Posterior cingulate gyrus (tissue), 11 donors: ENCODE results near the gene ALK.

ENCODE experiments used
- DNase-seq, 10 donors: peaks; one replicate each; pipeline versions ENCODE4 v3.0.0 to v3.0.0-alpha.2; 2020 to 2021; ENCODE audit warnings: mixed read lengths in 3 of 10
- intact Hi-C: fragments of 100-400 bp; cut with DNase I; formaldehyde crosslinking; loops from one replicate; pipeline ENCODE4 v1.15.1; 2023

Gene ALK

DNA sequence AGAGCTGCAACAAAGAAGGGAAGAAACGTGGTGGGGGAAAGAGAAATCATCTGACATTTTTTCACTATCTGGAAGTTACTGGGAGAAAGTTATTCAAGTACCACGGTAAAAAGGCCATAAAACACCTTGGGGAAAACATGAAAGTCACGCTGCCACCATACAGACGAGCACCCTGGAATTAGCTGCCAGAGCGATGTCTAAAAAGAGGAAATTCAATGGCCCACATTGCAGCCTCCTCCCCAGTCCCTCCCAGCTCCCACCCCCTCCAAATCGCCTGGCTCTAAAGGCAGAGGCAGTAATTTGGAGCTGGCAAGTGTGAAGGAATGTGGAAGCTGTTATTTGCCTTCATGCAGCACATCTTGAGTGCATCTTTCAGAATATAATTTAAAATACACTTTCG is 192.0 kb downstream of the ALK start:
- no peak for DNase-seq
- intact Hi-C loops = no loop called here

DNA sequence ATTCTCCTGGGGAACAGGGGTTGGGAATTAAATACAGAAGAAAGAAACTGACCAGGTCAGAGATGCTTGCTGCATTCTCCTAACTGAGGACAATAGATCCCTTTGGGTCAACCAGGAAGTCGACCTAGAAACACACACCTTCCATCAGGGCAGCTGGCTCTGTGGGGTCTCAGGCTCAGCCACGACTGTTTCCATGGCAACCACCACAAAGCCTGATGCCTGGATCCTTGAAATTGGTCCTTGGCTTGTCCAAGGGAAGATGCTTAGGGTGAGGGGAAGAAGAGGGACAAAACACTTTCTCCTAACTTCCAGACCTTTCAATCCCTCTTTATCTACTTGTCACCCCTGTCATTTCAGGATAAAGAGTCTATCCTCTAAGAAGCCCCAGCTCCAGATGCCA is 194.4 kb downstream of the ALK start:
- intact Hi-C loops = no loop called here
- DNase-seq = no peak

DNA sequence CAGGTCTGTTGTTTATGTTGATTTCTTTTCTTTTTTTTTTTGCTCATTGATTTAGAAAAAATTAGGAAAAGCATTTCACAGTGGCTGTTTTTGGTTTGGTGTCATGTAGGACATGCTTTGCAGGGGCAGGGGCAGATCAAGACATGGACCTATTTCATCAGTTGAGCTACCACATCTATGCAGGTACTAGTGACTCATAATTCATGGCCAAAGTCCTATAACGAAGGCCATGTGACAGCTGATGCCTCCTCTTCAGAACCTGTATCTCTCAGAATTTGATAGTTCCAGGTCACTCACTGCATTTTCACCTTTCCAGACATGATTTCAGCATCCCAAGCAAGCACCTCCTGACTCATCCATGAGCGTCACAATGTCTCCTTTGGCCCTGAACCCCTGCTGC is 195.8 kb downstream of the ALK start:
- intact Hi-C loops = no loop called here
- no peak for DNase-seq

DNA sequence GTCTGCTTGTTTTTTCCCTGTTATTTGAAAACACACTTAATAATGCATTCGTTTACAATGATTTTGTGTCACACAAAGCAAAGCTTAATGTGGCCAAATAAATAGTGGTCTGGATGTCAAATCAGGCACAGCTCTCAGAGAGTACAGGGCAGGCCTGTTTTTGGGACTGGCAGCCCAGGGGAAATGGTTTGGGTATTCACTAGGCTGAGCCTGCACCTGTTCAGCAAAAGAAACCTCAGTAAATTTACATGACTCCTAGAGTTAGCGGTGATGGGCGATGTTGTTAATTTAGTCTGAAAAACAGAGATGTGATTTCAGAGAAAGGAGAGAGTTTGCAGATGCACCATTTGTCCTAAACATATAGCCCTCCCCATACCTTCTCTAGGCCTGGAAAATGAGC is 197.1 kb downstream of the ALK start:
- intact Hi-C loops = no loop called here
- no peak for DNase-seq

DNA sequence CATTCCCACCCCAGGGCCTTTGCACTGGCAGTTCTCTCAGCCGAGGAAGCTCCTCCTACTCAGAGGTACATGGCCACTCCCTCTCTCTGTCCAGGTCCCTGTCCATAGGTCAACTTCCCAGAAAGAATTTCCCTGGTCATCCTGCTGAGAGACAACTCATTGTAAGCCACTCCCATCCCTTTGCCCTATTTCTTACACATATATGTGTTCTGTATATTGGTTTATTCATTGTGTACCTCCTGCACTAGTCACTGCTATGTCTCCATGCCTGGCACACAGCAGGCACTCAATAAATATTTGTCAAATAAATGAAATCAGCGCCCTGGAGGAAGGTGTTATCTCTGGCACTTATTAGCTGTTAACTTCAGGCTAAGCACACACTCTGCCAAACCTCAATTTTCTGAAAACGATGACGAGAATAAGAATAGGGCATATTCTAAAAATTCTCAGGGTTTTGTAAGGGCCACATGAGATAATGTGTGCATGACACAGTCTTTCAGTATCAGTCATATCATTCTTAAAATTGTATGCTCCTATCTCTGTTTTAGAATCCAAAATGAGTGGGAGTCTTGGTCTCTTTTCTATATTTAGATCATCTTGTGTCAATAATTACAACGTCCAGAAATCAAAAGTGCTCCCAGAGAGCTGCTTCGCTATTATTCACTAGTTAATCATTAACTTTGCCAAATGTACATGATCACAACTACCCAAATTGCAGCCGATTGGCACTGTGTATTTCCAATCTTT is 198.0 kb downstream of the ALK start:
- DNase-seq = no peak
- intact Hi-C loops = no loop called here

DNA sequence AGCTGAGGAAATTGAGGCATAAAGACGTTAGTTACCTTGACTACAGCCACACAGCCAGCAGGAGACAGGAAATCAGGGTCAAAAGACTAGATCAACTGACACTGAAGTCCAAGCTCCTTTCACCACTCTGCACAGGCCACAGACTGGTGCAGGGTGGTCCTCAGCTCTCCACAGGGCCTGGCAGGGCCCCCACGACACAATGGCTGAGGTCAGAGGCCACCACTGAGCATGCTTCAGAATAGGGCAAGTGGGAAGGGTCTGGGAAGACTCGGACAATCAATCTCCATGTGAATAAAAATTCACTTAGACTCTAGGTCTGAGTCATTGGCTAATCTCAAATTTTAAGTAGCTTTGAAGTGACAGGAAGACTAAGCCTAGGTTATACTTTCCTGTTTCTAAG is 201.7 kb downstream of the ALK start:
- intact Hi-C loops = no loop called here
- no peak for DNase-seq

DNA sequence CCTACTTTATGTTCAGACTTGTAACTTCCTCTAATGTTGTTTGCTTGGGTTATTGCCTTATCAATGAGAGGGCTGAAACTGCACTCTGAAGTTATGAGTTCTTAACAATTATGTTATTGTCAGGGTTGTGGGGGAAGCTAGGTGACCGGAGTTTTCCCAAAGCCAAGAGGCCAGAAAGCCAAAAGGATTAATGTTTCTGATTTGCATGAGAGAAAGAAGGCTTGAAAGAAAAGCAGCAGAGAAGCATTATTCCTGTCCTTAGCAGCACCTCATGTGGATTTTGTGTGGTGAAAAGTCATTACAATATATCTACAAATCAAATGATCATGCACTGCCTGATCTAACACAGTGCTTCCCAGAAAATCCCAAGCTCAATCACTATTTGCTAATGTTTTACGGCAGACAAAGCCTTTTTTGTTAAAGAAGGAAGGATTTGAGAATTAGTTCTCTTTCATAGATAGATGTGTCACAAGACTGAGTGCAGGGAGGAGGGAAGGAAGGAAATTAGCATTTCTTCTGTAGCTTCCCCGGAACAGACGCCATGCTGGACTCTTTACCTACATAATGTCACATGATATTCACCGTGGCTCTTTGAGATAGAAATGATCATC is 203.2 kb downstream of the ALK start:
- DNase-seq = no peak
- intact Hi-C loops = no loop called here

DNA sequence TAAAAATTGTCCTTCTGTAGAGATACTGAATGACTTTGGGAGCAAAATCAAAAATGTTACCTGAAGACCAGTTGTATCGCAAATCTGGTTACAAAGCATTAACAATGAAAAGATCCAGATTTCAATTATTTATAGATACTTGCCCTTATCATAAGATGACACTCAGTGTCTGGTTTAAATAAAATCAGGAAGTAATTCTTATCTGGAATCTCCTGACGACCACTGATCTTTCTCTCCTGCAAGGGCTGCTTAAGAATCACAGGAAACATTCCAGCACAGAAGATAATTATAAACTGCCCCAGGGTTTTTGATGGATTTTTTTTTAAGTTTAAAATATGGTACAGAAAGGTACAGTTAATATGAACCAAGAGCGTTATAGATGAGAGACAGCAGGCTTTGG is 205.7 kb downstream of the ALK start:
- no peak for DNase-seq
- intact Hi-C loops = no loop called here

DNA sequence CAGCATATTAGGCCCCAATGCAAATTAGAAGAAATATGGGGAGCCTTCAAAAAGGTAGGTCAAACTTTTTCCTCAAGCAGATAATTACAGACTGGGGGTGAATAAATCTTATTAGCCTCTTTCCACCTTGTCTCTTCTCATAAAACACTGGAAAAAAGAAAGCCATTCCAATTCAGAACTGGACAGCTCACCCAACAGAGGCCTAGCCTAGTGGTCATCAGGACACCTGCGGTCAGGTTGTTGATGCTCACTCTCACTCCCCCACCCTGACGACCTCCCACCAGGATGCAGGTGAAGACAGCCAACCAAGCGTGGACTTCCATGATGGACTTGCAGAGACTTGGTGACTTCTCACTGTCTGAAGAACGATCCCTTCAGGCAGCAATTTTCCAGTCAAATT is 207.1 kb downstream of the ALK start:
- intact Hi-C loops = no loop called here
- no peak for DNase-seq

DNA sequence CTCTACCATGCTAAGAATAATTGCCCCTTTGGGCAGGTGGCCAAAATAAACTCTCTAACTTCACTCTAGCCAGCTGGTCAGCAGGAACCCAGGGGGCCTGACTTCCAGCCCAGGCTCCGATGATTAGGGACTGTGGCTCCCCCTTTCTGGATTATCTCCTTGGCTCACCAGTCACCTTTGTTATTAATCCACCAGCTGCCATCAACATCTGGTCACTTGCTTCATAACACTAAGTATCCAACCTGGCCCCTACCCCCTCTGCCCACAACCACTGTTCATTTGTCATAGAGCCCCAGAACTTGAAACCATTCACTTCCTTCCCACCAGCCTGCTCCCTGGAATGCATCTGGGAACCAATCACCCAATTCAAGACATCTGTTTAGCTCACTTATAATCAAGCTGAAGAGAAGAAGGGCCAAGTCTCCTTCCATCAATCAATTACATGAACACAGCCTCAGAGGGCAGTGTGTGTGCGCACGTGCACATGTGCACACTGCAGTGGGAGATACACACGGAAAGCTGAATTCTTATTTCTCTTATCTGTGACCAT is 215.1 kb downstream of the ALK start:
- intact Hi-C loops = no loop called here
- DNase-seq = no peak

DNA sequence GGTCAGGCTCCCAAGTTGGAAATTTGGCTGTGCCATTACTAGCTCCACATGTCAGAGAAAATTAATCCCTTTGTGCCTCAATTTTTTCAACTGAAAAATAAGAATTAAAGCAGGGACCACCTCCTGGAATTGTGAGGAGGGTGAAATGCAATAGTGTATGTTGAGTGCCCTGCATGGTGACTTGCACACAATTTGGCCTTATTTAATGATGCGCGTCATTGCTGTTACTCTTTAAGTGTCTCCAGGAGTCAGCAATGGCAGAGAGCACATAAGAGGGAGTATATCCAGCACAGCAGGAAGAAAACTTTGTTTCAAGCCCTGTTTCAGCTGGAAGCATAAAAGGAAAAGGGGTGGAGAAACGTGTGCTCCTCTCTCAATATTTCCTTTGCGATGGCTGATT is 215.8 kb downstream of the ALK start:
- no peak for DNase-seq
- intact Hi-C loops = no loop called here

DNA sequence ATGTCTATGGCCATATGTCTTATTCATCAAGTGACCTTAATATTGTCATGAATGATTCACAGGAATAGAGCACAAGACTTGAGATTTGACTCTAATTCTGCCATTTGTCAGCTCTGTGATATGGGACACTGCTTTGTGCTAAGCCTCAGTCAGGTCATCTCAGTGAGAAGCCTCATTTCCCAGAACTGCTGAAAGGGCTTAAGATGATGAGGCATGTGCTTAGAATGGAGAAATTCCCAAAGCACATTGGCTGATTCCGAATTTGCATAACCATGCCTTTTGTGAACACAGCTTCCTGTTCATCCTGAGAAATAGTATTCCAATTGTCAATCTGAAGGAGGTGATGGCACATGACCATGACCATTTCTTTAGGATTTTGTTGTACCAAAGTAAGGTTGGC is 218.1 kb downstream of the ALK start:
- intact Hi-C loops = no loop called here
- DNase-seq = no peak

DNA sequence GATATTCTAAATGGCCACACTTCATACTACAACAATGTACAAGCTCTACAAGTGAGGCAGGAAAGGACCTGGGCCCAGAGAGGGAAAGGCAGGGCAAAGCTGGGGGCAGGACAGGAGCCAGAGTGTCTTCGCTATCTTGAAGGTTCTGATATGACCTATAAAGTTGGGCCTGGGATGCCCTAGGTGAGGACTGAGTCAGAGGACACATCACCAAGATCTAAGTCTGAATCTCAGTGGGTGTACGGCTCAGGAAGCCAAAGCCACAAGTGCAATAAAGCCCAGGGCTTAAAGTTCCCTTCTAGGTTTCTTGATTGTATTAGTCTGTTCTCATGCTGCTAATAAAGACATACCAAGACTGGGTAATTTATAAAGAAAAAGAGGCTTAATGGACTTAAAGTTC is 219.1 kb downstream of the ALK start:
- no peak for DNase-seq
- intact Hi-C loops = no loop called here

DNA sequence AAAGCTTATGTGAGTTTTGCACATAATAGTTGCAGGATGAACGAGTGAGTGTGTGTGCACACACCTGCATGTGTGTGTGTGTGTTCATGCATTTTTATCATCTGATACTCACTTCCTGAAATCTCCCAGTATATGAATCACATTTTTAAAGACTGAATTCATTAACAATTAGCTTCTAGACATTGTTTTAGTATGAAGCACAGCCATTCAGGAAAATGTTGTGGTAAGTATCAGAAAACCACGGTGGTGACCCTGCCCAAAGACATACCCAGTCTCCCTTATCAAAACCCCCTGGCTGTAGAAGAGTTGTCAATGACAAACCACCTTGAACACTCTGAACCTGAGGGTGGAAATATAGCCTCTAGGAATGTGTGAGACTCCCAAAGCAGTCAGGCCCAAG is 220.8 kb downstream of the ALK start:
- intact Hi-C loops = no loop called here
- DNase-seq = no peak

DNA sequence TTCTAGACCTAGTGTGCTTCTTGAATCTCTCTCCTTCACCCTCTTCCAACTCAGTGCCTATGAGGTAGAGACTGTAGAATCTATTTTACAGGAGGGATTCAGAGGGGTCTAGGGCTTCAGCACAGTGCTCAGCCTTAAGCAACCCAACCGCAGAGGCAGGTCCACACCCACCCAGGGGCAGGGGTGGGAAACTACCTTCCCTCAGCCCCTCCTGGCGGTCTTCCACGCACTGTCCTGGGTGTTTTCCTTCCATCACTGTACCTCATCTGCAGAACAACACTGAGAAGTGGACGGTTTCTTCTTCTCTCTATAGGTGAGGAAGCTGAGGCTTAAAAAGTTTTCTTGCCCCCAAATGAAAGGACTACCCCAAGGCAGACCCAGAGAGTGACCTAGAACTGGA is 222.3 kb downstream of the ALK start:
- DNase-seq = no peak
- intact Hi-C loops = no loop called here

DNA sequence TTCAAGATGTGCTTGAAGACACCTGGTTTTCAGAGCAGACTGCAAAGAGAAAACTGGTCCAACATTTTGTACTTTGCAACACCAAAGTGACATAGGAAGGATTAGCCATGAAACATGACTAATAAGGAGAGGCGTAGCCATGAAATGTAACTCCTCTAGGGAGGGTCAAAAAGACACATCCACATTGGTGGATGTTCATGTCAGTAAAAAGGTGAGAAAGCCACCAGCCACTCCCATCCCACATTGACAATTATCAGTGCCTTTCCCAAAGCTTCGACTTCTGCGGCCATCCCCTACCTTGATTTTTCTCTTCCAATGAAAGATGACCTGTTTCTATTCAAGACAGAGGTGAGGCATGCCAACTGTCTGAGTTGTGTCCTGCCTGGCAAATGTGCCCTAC is 223.2 kb downstream of the ALK start:
- DNase-seq = no peak
- intact Hi-C loops = no loop called here

DNA sequence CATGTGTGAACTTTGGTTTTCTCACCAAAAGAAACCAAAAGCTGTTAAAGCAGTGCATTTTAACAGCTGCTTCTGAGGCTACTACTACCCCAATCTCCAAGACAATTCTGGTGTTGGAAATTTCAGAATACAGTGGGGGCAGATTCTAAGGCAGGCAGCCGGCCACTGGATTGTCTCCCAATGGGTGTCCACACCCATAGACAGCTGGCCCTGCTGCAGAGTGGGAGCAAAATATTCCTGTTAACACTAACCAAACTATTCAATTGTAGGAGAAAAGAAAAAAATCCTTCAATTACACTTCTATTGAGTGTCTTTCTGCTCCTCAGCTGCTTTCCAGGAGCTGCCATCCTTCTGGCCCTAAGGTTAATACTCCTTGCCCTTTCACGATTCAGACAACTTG is 223.7 kb downstream of the ALK start:
- intact Hi-C loops = no loop called here
- DNase-seq = no peak

DNA sequence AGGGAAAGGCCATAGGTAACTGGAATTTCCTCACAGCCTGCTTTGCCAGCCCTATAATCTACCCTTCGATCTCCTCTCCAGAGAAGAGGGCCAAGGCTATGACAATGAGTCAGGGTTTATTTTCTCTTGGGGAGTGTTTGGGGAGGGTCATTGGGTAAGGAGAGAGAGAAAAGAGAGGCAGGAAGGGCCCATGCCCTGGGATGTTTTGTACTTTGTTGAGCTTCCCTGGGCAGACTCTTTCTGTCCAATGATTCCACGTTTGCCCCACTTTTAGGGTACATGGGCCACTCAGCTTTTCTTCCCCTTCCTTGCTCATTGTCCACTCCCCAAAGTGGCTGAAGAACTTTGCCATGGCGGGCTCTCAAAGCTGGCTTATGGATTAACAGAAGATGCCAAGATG is 224.2 kb downstream of the ALK start:
- no peak for DNase-seq
- intact Hi-C loops = no loop called here

DNA sequence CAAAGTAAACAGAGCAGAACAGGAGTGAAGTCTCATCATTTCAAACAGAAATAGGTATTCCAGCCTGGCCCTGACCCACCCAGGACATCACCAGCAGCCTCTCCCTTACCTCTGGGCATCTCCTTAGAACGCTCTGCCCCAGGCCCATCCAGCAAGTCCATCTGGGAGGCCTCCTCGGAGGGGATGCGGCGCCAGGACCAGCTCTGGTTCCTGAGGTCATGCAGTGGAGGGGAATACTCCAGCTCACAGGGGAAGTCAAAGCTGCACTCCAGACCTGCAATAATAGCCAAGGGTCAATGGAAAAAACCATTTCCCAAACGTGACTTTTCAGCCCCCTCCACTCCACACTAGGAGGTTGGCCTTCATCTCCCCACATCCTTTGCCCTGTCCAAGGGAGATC is 226.6 kb downstream of the ALK start:
- no peak for DNase-seq
- intact Hi-C loops = no loop called here

DNA sequence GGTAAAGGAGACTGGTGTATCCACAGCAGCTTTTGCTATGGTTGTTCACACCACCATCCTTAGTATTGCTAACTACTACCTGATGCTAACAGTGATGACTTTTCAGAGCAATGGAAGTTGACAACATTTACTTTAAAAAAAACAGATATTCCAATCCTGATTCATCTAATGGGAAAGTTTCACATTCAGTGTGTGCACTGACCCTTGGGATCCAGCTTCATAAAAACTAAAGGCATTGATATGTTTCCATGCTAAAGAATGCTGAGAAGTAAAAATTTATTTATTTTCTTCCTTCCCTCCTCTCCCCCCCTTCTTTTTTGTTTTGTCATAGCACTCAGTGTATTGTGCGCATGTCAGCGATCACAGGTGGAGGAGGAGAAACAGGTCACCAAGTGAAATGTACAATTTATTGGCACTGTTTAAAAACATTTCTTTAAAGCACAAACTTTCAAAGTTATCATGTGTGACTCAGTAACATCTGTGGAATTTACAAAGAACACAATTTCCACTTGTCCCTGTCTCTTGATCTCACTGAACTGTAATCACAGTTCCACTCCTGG is 229.9 kb downstream of the ALK start:
- intact Hi-C loops = no loop called here
- DNase-seq = no peak

DNA sequence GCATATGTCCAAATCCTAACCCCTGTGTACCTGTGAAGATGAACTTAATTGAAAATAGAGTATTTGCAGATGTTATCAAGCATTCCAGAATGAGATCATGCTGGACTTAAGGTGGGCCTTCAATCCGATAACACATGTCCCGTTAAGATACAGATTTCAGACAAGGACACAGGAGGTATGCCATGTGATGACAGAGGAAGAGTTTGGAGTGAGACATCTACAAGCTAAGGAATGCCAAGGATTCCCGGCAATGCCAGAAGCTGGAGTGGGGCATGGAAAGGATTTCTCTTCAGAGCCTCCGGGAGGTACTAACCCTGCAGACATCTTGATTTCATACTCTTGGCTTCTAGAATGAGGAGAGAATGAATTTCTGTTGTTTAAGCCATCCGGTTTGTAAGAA is 231.7 kb downstream of the ALK start:
- no peak for DNase-seq
- intact Hi-C loops = no loop called here

DNA sequence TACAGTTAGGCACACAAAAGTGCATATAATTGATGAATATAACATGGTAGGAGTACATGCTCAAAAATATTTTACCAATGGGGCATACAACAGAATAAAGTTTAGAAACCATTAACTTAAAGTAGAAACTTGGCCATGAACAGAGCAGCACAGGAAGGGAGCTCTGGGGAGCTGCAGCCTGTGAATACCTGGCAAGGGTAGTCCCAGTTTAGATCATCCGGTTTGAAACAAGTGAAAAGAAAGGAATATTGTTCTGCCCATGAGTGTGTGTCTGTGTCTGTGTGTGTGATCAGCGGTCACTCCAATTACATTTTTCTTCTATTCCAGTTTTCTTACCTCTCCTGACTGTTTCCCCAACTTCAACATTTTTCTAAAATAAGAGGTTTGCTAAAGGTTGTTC is 233.0 kb downstream of the ALK start:
- intact Hi-C loops = no loop called here
- no peak for DNase-seq
